GM12801 (cell line): ENCODE measurements around the gene APBB2.

Source experiments
- TF ChIP-seq, protein P1 (sequence below): IDR thresholded peaks from one replicate; pipeline ENCODE4 v1.5.1; 2011; ENCODE audit warnings: control low read depth; ENCODE audit not compliant: insufficient read length; ENCODE audit errors: extremely low read depth

APBB2 gene

DNA sequence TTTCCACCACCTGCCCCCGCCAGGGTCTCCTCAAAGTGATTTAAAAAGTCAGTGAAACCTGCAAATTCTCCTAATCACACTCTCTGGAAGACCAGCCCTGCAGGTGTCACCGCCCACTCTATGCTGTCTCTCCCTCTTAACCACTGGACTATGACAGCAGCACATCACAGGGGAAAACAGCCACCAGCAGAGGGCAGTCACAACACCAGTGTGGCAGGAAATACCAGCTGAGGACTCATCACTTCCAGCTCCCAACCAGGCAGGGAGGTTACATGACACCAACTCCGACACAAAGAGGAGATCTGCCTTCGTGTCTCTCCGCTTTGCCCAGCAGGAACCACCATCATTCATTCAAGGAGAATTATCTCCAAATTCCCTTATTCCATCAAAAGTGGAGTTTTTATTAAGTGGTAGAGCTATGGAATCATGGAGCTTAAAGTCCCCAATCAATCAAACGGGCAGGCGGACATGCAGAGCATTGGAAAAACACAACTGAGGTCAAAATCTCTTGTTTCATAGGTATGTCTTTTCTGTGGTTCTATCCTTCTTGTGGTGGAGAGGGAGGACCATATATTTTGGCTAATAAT is 373.3 kb downstream of the APBB2 start:
- TF ChIP-seq, protein P1, sequence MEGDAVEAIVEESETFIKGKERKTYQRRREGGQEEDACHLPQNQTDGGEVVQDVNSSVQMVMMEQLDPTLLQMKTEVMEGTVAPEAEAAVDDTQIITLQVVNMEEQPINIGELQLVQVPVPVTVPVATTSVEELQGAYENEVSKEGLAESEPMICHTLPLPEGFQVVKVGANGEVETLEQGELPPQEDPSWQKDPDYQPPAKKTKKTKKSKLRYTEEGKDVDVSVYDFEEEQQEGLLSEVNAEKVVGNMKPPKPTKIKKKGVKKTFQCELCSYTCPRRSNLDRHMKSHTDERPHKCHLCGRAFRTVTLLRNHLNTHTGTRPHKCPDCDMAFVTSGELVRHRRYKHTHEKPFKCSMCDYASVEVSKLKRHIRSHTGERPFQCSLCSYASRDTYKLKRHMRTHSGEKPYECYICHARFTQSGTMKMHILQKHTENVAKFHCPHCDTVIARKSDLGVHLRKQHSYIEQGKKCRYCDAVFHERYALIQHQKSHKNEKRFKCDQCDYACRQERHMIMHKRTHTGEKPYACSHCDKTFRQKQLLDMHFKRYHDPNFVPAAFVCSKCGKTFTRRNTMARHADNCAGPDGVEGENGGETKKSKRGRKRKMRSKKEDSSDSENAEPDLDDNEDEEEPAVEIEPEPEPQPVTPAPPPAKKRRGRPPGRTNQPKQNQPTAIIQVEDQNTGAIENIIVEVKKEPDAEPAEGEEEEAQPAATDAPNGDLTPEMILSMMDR, result no peak

DNA sequence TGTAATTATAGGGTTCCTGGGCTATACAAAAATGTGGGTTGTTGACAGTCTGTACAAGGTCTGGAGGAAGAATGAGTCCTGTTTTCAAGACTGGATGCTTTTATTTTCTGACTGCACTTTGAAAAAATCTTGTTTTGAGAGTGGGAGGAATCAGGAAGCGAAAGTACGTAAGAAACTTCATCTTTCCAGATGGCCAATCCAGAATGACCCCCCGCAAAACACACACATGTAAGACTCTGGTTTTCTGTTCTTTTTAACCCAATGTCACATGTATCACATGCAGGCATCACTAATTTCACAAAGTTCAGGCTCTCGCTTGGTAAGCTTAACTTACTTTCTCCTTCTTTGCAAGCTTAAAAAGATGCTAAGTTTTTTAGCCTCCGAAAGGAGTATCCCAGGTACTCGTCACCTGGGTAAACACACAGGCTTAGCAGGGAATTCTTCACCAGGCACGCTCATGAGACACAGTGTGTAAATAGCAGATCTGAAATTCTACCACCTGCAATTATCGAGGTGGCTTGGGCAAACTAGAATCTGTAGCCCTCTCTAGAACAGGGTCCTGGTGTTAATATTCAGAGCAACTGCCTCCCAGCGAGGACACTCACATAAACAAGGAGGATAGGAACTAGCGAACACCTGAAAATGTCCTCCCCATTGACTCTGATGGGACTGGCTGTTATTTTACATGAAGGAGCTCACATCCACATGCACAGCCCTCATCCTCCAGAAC is 373.9 kb downstream of the APBB2 start:
- TF ChIP-seq, protein P1, result no peak

DNA sequence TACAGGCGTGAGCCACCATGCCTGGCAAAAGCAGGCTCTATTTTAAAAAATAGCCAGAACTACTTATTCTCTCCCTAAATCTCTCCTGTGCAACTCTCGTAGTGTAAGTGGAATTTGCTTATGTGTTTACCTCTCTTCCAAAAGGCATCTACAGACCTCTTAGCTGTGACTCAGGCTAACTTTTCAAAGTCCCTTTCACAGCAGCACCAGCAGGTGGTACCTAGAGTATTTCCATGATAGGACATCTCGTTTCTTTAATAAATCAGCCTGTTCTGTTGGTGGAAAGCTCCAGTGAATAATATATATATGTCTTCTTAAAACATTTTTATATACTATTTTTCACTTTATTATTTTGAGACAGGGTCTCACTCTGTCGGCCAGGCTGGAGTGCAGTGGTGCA is 375.6 kb downstream of the APBB2 start:
- TF ChIP-seq, protein P1, result no peak

DNA sequence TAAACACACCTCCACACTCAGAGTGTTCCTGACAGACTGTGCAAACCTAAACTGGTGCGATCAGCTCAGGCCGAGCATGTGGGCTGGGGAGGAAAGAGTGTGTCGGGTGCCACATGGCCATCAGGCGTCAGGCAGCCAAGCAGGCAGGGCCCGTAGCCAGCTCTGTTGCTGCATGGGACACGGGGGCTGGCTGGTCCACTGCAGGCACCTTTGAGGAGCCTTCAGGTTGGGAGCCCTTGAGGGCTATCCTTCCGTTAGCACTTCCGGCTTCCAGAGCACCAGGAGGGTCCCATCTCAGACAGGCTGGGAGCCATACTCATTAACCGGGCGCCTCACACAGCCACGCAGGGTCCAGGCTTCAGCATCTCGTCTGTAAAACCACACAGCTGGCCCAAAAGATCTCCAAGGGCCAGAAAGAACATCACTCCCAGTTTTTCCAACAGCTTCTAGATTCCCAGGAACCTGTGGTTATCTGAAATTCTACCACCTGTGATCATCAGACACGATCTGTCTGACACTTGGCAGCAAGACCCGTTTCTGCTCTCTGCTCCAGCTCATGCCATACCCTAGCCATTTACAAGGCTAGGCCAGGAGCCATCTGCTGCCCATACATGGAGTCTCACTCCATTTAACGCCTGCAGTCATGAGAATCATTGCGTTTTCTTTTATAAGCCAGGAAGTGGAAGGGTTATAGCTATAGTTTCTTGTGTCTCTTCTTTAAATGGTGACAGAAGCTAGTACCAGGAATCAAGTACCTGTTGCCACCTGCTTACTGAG is 377.1 kb downstream of the APBB2 start:
- TF ChIP-seq, protein P1, result no peak

DNA sequence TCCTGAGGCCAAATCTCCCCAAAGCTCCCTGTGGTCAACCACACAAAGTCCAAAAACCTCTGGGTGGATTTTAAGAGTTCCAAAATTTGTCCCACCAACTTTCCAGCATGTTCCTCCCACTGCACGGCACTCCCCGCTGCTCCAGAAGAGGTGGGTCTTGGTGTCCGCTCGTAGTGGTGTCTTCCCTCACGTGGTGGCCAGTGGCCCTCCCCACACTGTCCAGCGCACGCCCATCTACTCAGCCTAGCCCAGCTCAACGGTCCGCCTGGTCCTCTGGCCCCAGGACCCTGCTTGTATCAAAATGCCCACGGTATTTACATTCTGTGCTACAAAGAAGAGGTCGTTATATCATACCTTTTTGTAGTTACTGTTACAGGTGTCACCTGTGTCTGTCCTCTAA is 381.1 kb downstream of the APBB2 start:
- TF ChIP-seq, protein P1, result no peak

DNA sequence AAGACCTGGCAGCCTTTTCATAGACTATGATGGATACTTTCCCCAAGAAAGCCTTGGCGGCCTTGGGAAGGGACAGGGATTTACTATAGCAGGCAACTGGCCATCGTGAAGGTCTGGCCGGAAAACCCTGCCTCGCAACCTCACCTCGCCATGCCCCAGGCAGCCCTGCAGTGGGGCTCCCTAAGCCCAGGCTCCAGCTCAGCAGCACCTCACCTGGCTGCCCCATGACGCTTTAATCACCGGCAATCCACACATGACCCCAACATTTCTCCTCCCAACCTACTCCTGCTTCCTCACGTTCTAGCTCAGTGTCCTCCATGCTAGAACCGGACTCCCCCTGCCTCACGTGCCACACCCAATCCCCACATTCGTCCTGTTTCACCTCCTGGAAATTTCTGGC is 382.2 kb downstream of the APBB2 start:
- TF ChIP-seq, protein P1, result no peak

DNA sequence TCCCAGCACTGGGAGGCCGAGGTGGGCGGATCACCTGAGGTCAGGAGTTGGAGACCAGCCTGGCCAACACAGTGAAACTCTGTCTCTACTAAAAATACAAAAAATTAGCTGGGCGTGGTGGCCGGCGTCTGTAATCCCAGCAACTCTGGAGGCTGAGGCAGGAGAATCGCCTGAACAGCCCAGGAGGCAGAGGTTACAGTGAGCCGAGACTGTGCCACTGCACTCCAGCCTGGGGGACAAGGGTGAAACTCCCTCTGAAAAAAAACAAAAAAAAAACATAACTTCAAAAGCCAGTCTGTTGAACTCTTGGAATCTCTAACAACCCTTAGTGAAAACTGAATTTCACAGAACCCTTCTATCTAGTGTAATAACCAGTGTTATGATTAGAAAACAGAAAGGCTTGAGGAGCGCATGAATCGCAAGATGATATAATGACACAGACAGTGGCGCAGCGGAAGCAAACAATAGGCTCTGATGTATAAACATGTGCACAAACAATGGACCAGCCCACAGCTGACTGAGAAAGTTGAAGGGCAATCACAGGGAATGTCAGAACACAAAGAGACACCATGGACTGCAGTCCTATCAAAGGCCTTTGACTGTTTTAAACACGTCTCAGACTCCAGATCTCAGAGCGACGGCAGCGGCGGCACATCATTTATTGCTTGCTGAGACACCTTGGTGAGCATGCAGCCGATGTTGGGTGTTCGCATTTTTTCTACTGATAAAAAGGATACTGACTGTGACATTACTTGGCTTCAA is 383.0 kb downstream of the APBB2 start:
- TF ChIP-seq, protein P1, result no peak
